GM20000 (cell line): ENCODE data around the gene MRGPRG.
"Not testable (repeated sequence)": the region's sequence is repeated elsewhere in the genome, so short reads cannot be mapped to it uniquely, and the experiment has no call there.

Experiments used
- DNase-seq: peaks from one replicate; pipeline ENCODE4 v3.0.0; 2012; ENCODE audit warnings: low spot score
- TF ChIP-seq, protein P1 (sequence below): IDR thresholded peaks from 2 replicates; pipeline ENCODE4 v1.5.1; 2012; ENCODE audit warnings: mild to moderate bottlenecking, control low read depth; ENCODE audit errors: extremely low read depth, missing control alignments

The MRGPRG gene, protein sequence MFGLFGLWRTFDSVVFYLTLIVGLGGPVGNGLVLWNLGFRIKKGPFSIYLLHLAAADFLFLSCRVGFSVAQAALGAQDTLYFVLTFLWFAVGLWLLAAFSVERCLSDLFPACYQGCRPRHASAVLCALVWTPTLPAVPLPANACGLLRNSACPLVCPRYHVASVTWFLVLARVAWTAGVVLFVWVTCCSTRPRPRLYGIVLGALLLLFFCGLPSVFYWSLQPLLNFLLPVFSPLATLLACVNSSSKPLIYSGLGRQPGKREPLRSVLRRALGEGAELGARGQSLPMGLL

DNA sequence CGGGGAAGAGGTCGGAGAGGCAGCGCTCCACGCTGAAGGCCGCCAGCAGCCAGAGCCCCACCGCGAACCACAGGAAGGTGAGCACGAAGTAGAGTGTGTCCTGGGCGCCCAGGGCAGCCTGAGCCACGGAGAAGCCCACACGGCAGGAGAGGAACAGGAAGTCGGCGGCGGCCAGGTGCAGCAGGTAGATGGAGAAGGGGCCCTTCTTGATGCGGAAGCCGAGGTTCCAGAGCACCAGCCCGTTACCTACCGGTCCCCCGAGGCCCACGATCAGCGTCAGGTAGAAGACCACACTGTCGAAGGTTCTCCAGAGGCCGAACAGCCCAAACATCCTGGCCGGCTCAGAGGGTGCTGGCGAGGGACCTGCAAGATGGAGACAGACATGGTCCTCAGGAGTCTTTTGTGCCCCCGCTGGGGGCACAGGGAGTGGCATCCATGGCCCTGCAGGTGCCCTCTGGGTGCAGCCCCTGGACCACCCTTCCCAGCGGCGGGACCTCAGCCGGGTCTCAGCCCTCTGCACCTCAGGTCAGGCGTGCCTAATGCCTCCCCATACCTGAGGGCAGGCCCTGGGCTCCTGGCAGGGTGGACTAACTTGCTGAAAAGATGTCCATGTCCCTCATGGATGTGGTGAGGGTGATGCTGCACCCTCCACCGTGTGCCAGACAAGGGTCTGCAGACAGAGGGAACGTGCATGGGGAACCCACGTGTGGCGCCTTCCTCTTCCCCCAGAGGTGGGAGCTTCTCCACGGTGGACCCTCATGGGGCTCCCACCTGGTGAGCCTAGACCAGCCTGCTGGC lies at the start of gene MRGPRG:
MRGPRG (minus strand) TSS at position 331 of the 798 bp plus-strand sequence; CDS start at position 331, 0 bp downstream.
- TF ChIP-seq, protein P1, sequence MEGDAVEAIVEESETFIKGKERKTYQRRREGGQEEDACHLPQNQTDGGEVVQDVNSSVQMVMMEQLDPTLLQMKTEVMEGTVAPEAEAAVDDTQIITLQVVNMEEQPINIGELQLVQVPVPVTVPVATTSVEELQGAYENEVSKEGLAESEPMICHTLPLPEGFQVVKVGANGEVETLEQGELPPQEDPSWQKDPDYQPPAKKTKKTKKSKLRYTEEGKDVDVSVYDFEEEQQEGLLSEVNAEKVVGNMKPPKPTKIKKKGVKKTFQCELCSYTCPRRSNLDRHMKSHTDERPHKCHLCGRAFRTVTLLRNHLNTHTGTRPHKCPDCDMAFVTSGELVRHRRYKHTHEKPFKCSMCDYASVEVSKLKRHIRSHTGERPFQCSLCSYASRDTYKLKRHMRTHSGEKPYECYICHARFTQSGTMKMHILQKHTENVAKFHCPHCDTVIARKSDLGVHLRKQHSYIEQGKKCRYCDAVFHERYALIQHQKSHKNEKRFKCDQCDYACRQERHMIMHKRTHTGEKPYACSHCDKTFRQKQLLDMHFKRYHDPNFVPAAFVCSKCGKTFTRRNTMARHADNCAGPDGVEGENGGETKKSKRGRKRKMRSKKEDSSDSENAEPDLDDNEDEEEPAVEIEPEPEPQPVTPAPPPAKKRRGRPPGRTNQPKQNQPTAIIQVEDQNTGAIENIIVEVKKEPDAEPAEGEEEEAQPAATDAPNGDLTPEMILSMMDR: no peak
- DNase-seq: no peak

DNA sequence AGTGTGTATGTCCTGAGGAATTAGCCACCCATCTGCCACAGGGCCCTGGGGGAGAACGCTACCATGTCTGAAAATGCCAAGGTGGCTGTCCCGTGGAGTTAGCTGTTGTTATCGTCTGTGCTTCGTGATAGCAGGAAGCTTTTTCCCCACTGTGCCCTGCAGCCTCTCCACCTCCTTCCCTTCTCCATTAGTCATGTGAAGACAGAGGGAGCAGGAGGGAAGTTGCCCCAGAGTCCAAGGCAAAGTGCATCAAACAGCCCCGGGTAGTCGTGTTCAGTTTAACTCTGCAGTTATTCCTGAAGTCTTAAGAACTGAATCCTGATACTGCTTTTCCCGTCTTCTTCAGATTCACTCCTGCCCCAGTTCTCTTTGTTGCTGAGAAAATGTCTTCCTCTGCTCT lies 43.9 kb upstream of the MRGPRG start:
- DNase-seq: not testable (repeated sequence)

DNA sequence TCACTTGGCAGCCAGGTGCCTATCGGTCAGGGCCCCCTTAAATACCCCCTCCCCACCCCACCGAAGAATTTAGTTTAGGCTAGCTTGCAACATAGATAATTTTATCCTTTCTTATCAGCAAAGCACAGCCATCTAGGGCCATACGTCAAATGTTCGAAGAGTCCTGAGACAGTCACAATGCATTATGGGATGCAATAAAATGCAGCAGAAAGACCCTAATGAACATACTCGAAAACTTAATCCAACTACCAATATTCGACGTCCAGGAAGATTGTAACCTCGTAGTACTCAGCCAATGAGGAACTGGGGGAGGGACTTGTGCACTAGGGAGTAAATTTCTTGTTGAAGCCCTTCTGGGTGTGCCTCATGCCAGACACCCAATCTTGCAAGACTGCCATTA lies 43.2 kb upstream of the MRGPRG start:
- DNase-seq: not testable (repeated sequence)

DNA sequence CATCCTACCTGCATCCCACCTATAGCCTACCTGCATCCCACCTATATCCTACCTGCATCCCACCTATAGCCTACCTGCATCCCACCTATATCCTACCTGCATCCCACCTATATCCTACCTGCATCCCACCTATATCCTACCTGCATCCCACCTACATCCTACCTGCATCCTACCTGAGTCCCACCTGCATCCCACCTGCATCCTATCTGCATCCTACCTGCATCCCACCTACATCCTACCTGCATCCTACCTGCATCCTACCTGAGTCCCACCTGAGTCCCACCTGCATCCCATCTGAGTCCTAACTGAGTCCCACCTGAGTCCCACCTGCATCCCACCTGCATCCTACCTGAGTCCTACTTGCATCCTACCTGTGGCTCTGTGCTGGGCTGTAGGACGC lies 38.9 kb upstream of the MRGPRG start:
- DNase-seq: not testable (repeated sequence)

DNA sequence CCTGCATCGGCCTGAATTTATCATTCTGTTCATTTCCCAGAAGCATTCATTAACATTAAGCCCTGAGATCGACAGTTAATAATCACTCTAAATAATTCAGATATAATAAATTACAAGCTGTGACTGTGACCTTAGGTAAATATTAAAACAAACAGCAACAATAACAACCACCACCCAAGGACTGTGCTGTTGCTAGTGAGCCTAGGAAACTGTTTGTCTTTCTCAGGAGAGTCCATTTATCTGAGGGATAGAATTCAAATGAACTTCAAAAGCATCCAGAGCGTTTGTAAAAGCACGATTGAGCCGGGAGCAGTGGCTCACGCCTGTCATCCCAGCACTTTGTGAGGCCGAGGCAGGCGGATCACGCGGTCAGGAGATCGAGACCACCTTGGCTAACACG lies 36.6 kb upstream of the MRGPRG start:
- DNase-seq: not testable (repeated sequence)

DNA sequence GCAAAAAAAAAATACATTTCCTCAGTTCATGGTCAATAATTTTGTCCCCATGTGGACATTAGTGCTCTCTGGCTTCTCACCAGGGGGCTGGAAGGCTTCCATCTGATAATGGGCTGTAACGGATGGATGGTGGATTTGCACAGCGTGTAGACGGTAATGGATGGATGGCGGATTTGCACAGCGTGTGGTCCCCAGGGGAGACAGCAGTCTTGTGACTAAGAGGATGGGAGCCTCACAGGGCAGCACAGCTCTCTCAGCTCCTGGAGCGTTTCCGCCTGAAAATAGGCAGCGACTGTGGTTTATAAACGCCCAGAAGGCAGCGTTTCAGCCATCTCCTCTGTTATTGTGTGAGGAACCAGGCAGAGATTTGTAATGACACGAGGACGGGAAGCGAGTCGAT lies 36.2 kb upstream of the MRGPRG start:
- not testable (repeated sequence) for DNase-seq

DNA sequence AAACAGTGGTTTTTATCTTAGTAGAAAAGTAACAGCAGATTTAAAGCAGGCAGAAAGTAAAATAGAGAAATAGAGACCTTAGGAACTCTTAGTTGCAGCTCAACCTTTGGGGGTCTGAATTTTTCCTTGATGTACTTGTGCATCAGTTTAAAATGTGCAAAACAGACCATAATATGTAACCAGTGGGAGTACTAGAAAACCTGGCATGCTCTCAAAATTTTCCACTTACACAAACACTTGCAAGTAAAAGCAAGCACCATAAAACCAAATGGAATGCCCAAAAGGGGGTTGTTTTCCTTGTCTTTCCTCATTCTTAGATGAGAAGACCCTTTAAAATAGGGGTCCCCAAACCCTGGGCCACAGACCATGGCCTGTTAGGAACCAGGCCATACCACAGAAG lies 26.5 kb upstream of the MRGPRG start:
- DNase-seq: no peak
- TF ChIP-seq, protein P1: no peak

DNA sequence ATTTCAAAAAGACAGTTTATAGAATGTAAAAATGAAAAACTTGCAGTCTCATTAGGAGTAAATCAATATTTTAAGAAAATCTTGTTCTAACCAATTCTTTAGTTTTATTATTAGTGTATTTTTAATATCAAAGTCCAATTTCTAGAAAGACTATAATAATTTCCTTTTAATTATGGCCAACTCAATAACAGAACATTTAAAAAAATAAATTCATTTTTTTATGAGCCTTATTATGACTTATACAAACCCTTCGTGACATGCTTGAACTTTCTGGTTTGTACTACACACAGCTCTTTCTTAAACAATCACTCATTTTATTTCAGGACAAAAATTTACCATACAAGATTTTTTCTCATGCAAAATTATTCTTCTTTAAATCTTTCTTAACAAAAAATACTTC lies 25.3 kb upstream of the MRGPRG start:
- TF ChIP-seq, protein P1: no peak
- no peak for DNase-seq

DNA sequence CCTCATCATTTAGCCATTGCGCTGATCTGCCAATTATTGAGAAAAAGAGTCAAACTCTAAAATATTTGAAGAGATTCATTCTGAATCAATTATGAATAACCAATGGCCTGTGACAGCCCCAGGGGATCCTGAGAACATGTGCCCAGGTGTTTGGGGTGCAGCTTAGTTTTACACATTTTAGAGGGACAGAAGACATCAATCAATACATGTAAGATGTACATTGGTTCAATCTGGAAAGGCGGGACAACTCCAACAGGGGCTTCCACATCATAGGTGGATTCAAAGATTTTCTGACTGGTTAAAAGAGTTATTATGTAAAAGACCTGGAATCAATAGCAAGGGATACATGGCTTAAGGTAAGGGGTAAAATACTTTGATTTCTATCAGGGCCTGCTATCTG lies 18.5 kb upstream of the MRGPRG start:
- TF ChIP-seq, protein P1: no peak
- DNase-seq: no peak

DNA sequence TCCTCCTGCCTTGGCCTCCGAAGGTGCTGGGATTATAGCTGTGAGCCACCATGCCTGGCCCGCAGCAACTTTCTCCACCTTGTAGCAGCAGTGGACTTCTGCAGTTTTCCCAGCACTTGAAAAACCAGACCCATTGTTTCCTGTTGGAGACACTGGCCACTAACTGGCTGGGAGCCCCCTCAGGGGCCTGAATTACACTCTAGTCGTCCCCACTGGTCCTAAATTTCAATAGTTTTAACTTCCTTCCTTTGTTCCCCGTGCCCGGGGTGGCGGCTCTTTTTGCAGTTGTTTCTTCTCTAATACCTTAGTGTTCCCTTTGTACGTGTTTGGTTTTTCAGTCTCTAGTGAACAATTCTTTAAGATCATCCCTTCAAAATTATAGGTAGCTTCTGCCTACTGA lies 16.2 kb upstream of the MRGPRG start:
- TF ChIP-seq, protein P1: no peak
- DNase-seq: no peak
